Activated CD4-positive, alpha-beta T cell treated with anti-CD3 and anti-CD28 coated beads, Interleukin-2, amount 50 U/mL, for 16 hours (primary cell): ENCODE measurements around the gene KDM2A.

Experiments used
- DNase-seq: peaks from one replicate; pipeline ENCODE4 v3.0.0-alpha.2; 2020

Gene KDM2A

DNA sequence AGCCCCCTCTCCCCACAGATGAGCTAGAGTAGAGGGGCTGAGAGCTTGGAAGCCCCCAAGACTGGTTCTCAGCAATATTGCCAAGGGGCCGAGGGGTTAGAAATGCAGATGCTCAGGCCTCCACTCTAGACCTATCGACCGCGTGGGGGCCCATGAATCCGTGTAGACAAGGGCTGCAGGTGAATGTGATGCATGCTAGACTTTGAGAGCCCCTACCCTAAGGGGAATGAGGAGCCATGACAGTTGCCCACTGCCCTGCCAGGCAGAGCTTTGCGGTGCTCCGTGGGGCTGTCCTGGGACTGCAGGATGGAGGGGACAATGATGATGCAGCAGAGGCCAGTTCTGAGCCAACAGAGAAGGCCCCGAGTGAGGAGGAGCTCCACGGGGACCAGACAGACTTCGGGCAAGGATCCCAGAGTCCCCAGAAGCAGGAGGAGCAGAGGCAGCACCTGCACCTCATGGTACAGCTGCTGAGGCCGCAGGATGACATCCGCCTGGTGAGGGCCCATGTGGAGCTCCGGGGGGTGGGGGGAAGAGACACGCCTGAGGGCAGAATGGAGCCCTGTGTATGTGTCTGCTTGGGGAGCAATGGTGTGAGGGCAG lies 185.5 kb downstream of the KDM2A start:
- no peak for DNase-seq

DNA sequence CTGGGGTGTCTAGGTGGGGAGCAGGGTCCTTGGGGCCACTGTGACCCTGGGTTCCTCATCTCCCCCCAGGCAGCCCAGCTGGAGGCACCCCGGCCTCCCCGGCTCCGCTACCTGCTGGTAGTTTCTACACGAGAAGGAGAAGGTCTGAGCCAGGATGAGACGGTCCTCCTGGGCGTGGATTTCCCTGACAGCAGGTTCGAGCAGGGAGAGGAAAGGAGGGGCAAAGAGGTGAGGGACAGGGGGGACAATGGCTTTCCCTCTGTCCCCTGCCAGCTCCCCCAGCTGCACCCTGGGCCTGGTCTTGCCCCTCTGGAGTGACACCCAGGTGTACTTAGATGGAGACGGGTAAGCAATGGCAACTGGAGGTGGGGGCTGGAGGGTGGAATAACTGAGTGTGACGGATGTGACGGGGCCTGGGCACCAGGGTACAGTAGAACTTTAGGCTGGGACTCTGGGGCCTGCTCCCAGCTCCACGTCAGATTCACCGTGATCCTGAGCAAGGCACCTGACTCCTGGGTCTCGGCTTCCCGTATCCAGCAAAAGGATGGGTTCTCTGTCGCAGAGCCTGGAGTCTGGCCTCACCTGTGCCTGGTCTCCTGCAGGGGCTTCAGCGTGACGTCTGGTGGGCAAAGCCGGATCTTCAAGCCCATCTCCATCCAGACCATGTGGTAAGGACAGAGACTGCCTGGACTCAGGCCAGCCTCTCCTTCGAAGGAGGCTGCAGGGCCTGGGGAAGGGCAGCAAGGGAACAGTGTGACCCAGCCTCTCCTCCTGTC lies 187.9 kb downstream of the KDM2A start:
- DNase-seq = no peak

DNA sequence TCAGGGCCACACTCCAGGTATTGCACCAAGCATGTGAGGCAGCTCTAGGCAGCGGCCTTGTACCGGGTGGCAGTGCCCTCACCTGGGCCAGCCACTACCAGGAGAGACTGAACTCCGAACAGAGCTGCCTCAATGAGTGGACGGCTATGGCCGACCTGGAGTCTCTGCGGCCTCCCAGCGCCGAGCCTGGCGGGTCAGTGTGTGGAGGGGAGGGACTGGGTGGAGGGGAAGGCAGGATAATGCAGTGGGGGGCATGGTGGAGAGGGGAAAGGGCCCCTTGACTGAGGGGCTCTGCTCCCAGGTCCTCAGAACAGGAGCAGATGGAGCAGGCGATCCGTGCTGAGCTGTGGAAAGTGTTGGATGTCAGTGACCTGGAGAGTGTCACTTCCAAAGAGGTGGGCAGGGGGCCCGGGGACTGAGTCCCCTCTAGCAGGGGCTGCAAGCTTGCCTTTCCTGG lies 188.5 kb downstream of the KDM2A start:
- DNase-seq = no peak
